ENCODE data around the gene SLC6A9. TPM values are rescaled to one million over a fixed set of nuclear protein-coding genes. Genes with fewer than 3 reads are reported as not detected.

The SLC6A9 gene
- total and polyA plus RNA-seq, 2 donors = 0.57 to 0.82 TPM

GRCh38 chr1:43978551-43979260 lies 52.6 kb downstream of the SLC6A9 start, which contains the start of gene B4GALT2:
Gene B4GALT2, plus strand, starts transcription at chr1:43979210. Its CDS starts 1,951 bp downstream, at chr1:43981161.
- Histone ChIP-seq H3K27me3 (ENCODE audit: control insufficient read depth in 2 of 2, insufficient read depth in 1 of 2, low read length in 1 of 2) (peaks cover 4 to 33% of the 10 kb centered on the region in 2 donors), H3K36me3 (ENCODE audit: control insufficient read depth in 2 of 2, insufficient read depth in 2 of 2, low read length in 1 of 2) (peaks cover 19 to 22% of the 10 kb centered on the region in 2 donors), H3K4me3 (ENCODE audit: low read length in 2 of 2) (peak within 1 kb of the TSS; percentile 24 to 59), H3K4me1 (ENCODE audit: control insufficient read depth in 2 of 2, insufficient read depth in 2 of 2, low read length in 2 of 2) (peaks cover 20 to 44% of the 10 kb centered on the region in 2 donors), H3K9me3 (ENCODE audit: control insufficient read depth in 2 of 2, insufficient read depth in 1 of 2, low read length in 1 of 2) (no peaks in the 10 kb centered on the region), H3K27ac (ENCODE audit: low read depth in 1 of 2, low read length in 1 of 2) (no peak within 1 kb of the TSS)
- 12% methylated on average over 54 of the region's 54 CpGs for WGBS
- DNase-seq (ENCODE audit: low read depth in 6 of 9, low spot score in 9 of 9) = peak in 1 of 9 donors; percentile 28

DNA sequence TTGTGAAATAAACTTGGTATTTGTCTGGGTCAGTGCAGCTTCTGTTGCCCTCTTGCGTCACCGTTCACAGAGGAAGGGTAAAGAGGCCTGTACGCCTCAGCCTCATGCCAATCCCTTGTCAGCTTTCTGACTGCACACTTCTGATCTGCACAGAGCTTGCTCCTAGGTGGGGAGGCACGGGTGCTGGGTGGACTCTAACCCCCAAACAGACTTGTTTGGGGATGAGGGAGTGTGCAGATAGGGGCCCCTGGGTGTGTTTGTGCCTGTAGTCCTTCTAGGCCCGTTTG lies 53.1 kb downstream of the SLC6A9 start:
- Histone ChIP-seq H3K27ac (ENCODE audit: low read depth in 1 of 2, low read length in 1 of 2) (no peak overlapping the region), H3K9me3 (ENCODE audit: control insufficient read depth in 2 of 2, insufficient read depth in 1 of 2, low read length in 1 of 2) (no peaks in the 10 kb centered on the region), H3K36me3 (ENCODE audit: control insufficient read depth in 2 of 2, insufficient read depth in 2 of 2, low read length in 1 of 2) (peaks cover 19 to 22% of the 10 kb centered on the region in 2 donors), H3K27me3 (ENCODE audit: control insufficient read depth in 2 of 2, insufficient read depth in 1 of 2, low read length in 1 of 2) (peaks cover 4 to 33% of the 10 kb centered on the region in 2 donors), H3K4me1 (ENCODE audit: control insufficient read depth in 2 of 2, insufficient read depth in 2 of 2, low read length in 2 of 2) (peaks cover 20 to 44% of the 10 kb centered on the region in 2 donors), H3K4me3 (ENCODE audit: low read length in 2 of 2) (no peak overlapping the region)
- DNase-seq (ENCODE audit: low read depth in 6 of 9, low spot score in 9 of 9) = no peak
- 89% methylated on average over 5 of the region's 5 CpGs for WGBS

DNA sequence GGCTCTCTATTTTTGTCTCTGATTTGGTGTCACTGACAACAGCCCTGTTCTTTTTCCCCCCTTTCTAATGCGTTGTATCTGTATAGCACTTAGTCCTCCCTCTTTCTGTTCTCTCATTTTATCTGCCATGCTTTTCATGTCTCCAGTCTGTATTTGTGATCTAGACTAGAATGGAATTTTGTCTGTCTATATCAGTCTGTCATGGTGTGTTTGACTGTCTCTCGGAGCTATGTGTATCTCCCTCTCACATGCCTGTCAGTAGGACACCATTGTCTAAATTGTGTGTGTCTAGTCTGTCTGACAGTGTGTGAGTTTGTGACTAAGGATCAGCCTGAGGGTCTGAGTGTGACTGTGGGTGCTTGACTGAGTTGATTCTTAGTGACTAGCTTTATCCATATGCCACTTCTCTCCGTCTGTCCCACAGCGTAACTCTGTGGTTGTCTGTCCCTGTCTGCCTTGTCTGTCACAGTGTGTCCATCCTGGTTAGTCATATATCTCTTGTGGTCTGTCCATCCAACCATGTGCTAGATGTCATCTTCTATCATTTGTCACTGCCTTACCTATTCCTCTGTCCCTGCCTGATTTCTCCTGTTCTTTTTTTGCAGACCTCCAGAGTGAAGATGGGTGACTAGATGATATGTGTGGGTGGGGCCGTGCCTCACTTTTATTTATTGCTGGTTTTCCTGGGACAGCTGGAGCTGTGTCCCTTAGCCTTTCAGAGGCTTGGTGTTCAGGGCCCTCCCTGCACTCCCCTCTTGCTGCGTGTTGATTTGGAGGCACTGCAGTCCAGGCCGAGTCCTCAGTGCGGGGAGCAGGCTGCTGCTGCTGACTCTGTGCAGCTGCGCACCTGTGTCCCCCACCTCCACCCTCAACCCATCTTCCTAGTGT lies 53.6 kb downstream of the SLC6A9 start:
- Histone ChIP-seq H3K36me3 (ENCODE audit: control insufficient read depth in 2 of 2, insufficient read depth in 2 of 2, low read length in 1 of 2) (peaks cover 19 to 22% of the 10 kb centered on the region in 2 donors), H3K27ac (ENCODE audit: low read depth in 1 of 2, low read length in 1 of 2) (no peak overlapping the region), H3K27me3 (ENCODE audit: control insufficient read depth in 2 of 2, insufficient read depth in 1 of 2, low read length in 1 of 2) (peaks cover 4 to 33% of the 10 kb centered on the region in 2 donors), H3K9me3 (ENCODE audit: control insufficient read depth in 2 of 2, insufficient read depth in 1 of 2, low read length in 1 of 2) (no peaks in the 10 kb centered on the region), H3K4me3 (ENCODE audit: low read length in 2 of 2) (no peak overlapping the region), H3K4me1 (ENCODE audit: control insufficient read depth in 2 of 2, insufficient read depth in 2 of 2, low read length in 2 of 2) (peaks cover 20 to 44% of the 10 kb centered on the region in 2 donors)
- DNase-seq (ENCODE audit: low read depth in 6 of 9, low spot score in 9 of 9) = no peak
- 92% methylated on average over 9 of the region's 9 CpGs for WGBS

DNA sequence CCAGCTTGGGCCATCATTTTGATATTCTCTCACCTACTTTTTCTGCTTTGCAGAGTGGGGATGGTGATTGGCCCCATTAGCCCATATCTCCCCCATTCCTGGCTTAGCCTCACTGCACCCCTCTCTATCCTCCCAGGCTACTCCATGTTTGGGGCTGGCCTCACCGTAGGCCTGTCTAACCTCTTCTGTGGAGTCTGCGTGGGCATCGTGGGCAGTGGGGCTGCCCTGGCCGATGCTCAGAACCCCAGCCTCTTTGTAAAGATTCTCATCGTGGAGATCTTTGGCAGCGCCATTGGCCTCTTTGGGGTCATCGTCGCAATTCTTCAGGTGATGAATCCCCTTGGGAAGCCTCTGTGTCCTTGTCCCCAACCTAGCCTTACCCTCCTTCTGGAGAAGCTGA lies 54.4 kb downstream of the SLC6A9 start:
- Histone ChIP-seq H3K9me3 (ENCODE audit: control insufficient read depth in 2 of 2, insufficient read depth in 1 of 2, low read length in 1 of 2) (no peaks in the 10 kb centered on the region), H3K36me3 (ENCODE audit: control insufficient read depth in 2 of 2, insufficient read depth in 2 of 2, low read length in 1 of 2) (peaks cover 19 to 29% of the 10 kb centered on the region in 2 donors), H3K27ac (ENCODE audit: low read depth in 1 of 2, low read length in 1 of 2) (no peak overlapping the region), H3K4me1 (ENCODE audit: control insufficient read depth in 2 of 2, insufficient read depth in 2 of 2, low read length in 2 of 2) (peaks cover 20 to 44% of the 10 kb centered on the region in 2 donors), H3K4me3 (ENCODE audit: low read length in 2 of 2) (no peak overlapping the region), H3K27me3 (ENCODE audit: control insufficient read depth in 2 of 2, insufficient read depth in 1 of 2, low read length in 1 of 2) (peaks cover 4 to 33% of the 10 kb centered on the region in 2 donors)
- 98% methylated on average over 8 of the region's 8 CpGs for WGBS
- DNase-seq (ENCODE audit: low read depth in 6 of 9, low spot score in 9 of 9) = no peak

GRCh38 chr1:43976045-43976444 lies 55.2 kb downstream of the SLC6A9 start:
- Histone ChIP-seq H3K27ac (ENCODE audit: low read depth in 1 of 2, low read length in 1 of 2) (peak overlapping the region in 1 of 2 donors; percentile 79), H3K4me1 (ENCODE audit: control insufficient read depth in 2 of 2, insufficient read depth in 2 of 2, low read length in 2 of 2) (peaks cover 20 to 44% of the 10 kb centered on the region in 2 donors), H3K36me3 (ENCODE audit: control insufficient read depth in 2 of 2, insufficient read depth in 2 of 2, low read length in 1 of 2) (peaks cover 19 to 29% of the 10 kb centered on the region in 2 donors)

GRCh38 chr1:43975249-43975961 lies 55.9 kb downstream of the SLC6A9 start:
- Histone ChIP-seq H3K9me3 (ENCODE audit: control insufficient read depth in 2 of 2, insufficient read depth in 1 of 2, low read length in 1 of 2) (no peaks in the 10 kb centered on the region), H3K4me3 (ENCODE audit: low read length in 2 of 2) (peak overlapping the region; percentile 81 to 87), H3K4me1 (ENCODE audit: control insufficient read depth in 2 of 2, insufficient read depth in 2 of 2, low read length in 2 of 2) (peaks cover 23 to 51% of the 10 kb centered on the region in 2 donors), H3K27ac (ENCODE audit: low read depth in 1 of 2, low read length in 1 of 2) (peak overlapping the region; percentile 79 to 84), H3K36me3 (ENCODE audit: control insufficient read depth in 2 of 2, insufficient read depth in 2 of 2, low read length in 1 of 2) (peaks cover 19 to 29% of the 10 kb centered on the region in 2 donors), H3K27me3 (ENCODE audit: control insufficient read depth in 2 of 2, insufficient read depth in 1 of 2, low read length in 1 of 2) (peaks cover 4 to 25% of the 10 kb centered on the region in 2 donors)
- WGBS = under 1% methylated on average over 34 of the region's 34 CpGs
- DNase-seq (ENCODE audit: low read depth in 6 of 9, low spot score in 9 of 9) = peak in 8 of 9 donors; percentile 51 to 91 (median 69)

More at GRCh38 chr1:43976045-43976444, 55.2 kb downstream of the SLC6A9 start:
- H3K9me3 ChIP-seq (ENCODE audit: control insufficient read depth in 2 of 2, insufficient read depth in 1 of 2, low read length in 1 of 2) = no peaks in the 10 kb centered on the region
- H3K4me3 ChIP-seq (ENCODE audit: low read length in 2 of 2) = peak overlapping the region; percentile 81 to 87
- DNase-seq (ENCODE audit: low read depth in 6 of 9, low spot score in 9 of 9) = no peak
- WGBS = 80% methylated on average over 4 of the region's 4 CpGs
- H3K27me3 ChIP-seq (ENCODE audit: control insufficient read depth in 2 of 2, insufficient read depth in 1 of 2, low read length in 1 of 2) = peaks cover 4 to 30% of the 10 kb centered on the region in 2 donors

- Histone ChIP-seq H3K27ac (ENCODE audit: low read depth in 1 of 2, low read length in 1 of 2) (peak within 1 kb of the TSS; percentile 79 to 84), H3K9me3 (ENCODE audit: control insufficient read depth in 2 of 2, insufficient read depth in 1 of 2, low read length in 1 of 2) (no peaks in the 10 kb centered on the region), H3K27me3 (ENCODE audit: control insufficient read depth in 2 of 2, insufficient read depth in 1 of 2, low read length in 1 of 2) (peaks cover 2 to 18% of the 10 kb centered on the region in 2 donors), H3K36me3 (ENCODE audit: control insufficient read depth in 2 of 2, insufficient read depth in 2 of 2, low read length in 1 of 2) (peaks cover 19 to 29% of the 10 kb centered on the region in 2 donors), H3K4me3 (ENCODE audit: low read length in 2 of 2) (peak within 1 kb of the TSS; percentile 81 to 87), H3K4me1 (ENCODE audit: control insufficient read depth in 2 of 2, insufficient read depth in 2 of 2, low read length in 2 of 2) (peaks cover 25 to 49% of the 10 kb centered on the region in 2 donors)
- under 1% methylated on average over 93 of the region's 93 CpGs for WGBS
- DNase-seq (ENCODE audit: low read depth in 6 of 9, low spot score in 9 of 9) = peak; percentile 79 to 95 (median 89)
These were observed 56.6 kb downstream of the SLC6A9 start, which contains the start of gene ATP6V0B for GRCh38 chr1:43974443-43975248. Gene ATP6V0B, plus strand, starts transcription at chr1:43974960. Its CDS starts 81 bp downstream, at chr1:43975041.

GRCh38 chr1:43973981-43974442 lies 57.2 kb downstream of the SLC6A9 start:
- H3K27ac ChIP-seq (ENCODE audit: low read depth in 1 of 2, low read length in 1 of 2) = peak overlapping the region; percentile 78 to 84
- peaks cover 19 to 29% of the 10 kb centered on the region in 2 donors for H3K36me3 ChIP-seq (ENCODE audit: control insufficient read depth in 2 of 2, insufficient read depth in 2 of 2, low read length in 1 of 2)
- DNase-seq (ENCODE audit: low read depth in 6 of 9, low spot score in 9 of 9) = no peak
- H3K27me3 ChIP-seq (ENCODE audit: control insufficient read depth in 2 of 2, insufficient read depth in 1 of 2, low read length in 1 of 2) = peaks cover 0 to 14% of the 10 kb centered on the region in 2 donors
- peak overlapping the region; percentile 81 to 87 for H3K4me3 ChIP-seq (ENCODE audit: low read length in 2 of 2)
- H3K9me3 ChIP-seq (ENCODE audit: control insufficient read depth in 2 of 2, insufficient read depth in 1 of 2, low read length in 1 of 2) = no peaks in the 10 kb centered on the region
- WGBS = 47% methylated on average over 9 of the region's 9 CpGs
- H3K4me1 ChIP-seq (ENCODE audit: control insufficient read depth in 2 of 2, insufficient read depth in 2 of 2, low read length in 2 of 2) = peaks cover 28 to 53% of the 10 kb centered on the region in 2 donors
